ENCODE data around the gene PCDHGA1. TPM values are rescaled to one million over a fixed set of nuclear protein-coding genes. Genes with fewer than 3 reads are reported as not detected.

The PCDHGA1 gene
- total RNA-seq, 1 donor from 2014 or later = 0.48 TPM

DNA sequence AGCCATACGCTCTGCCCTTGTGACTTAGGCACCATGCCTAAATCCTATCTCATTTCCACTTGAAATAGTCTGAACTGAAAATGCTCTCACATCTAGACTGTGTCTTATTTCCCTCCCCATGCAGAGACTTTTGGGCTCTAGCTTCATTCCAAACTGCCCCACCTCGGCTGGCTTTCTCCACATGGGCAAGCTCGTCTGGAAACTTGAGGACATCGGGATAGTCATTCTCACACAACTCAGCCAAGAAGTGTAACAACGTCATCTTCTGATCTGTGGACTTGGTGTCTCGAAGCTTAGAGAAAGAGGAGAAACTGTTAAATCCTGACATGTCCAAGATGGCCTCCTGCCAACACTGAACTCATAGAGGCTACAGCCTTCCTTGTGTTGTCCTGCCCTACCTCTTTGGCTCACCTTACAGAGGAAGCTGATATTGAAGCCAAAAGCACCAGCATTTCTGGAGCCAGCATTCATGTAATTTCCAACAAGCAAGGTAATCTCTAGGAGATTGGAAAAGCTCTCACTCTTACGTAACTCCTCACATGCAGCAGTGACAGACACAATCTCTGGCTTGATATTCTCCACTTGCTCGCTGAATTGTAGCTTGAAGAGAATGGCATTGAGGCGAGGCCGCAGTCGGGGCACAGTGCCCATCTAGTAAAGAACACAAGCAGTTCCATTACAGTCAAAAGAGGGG is 198.1 kb downstream of the PCDHGA1 start:
- no peak for DNase-seq (ENCODE audit: low spot score)

DNA sequence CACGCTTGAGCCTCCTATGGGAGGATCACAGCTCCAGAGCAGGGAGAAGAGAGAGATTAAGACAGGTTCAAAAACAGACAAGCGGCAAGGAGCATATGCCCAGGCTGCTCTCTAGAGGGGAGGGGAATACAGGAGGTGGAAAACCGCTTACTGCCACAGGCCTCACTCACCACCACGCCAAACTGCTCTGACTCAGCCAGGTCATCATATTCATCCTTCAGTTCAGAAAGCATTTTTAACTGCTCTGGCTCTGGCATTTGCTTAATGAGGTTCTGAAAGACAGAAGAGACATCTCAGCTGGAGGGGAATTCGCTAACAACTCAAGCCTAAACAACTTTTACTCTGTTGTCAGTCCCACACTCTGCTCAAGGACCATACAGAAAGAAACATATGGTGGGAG is 198.7 kb downstream of the PCDHGA1 start:
- no peak for DNase-seq (ENCODE audit: low spot score)

DNA sequence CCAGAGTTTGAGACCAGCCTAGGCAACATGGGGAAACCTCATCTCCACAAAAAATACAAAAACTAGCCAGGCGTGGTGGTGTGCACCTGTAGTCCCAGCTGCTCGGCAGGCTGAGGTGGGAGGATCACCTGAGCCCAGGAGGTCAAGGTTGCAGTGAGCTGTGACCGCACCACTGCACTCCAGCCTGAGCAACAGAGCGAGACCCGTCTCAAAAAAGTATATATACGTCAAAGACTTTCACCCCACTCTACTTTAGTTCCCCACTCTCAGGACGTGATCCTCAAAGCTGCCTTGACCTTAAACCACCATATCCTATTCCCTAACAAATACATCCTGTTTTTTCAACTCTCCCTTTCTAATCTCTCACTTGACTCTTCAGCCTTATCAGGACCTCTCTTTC is 199.6 kb downstream of the PCDHGA1 start:
- no peak for DNase-seq (ENCODE audit: low spot score)

DNA sequence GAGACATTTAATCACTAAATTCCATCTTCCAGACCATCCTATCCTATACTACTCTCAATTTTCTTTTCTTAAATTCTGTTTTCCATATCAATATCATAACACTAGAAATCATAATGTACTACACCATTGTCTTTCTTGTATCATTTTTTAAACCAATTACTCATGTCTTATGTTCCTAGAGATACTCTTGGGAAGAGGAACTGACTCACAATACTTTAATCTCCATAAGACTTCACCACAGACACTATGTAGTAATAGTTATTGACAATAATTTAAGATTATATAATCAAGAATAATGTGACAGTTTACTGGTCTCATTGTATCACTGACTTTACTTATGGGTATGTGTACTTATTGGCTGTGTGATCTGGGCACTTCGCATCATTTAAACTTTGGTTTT is 202.4 kb downstream of the PCDHGA1 start:
- no peak for DNase-seq (ENCODE audit: low spot score)

DNA sequence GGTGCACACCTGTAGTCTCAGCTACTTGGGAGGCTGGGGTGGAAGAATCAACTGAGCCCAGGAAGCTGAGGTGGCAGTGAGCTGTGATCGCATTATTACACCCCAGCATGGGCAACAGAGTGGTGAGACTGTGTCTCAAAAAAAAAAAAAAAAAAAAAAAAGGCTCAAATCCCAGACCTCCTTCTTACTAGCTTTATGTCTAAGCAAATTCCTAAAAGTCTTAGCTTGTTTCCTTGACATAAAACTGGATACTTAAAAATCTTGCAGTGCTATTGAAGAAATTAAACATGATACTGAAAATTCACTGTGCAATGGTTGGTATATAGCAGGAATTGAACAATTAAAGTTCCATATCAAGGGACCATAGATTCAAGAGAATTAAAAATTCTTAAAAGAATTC is 203.6 kb downstream of the PCDHGA1 start:
- DNase-seq (ENCODE audit: low spot score) = no peak

DNA sequence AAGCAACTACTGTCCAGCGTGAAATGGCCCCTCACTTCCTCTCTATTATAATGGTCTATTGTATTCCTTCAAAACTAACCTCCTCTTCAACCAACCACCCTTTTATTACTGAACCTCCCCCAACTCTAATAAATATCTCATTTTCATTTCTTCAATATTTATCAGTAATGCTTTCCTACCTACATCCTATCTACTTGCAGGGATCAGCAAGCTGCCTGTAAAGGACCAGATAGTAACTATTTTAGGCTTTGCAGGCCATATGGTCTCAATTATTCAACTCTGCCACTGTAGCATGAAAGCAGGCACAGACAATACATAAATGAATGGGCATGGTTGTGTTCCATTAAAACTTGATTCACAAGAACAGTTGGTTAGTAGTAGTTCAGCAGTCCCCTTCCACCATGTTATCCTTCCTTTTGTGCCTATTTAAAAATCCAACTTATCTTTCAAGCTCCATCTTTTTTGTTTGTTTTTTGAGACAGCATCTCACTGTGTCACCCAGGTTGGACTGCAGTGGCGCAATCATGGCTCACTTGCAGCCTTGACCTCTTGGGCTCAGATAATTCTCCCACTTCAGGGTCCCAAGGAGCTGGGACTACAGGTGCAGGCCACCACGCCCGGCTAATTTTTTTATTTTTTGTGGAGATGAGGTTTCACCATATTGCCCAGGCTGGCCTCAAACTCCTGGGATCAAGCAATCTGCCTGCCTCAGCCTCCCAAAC is 204.3 kb downstream of the PCDHGA1 start:
- no peak for DNase-seq (ENCODE audit: low spot score)

DNA sequence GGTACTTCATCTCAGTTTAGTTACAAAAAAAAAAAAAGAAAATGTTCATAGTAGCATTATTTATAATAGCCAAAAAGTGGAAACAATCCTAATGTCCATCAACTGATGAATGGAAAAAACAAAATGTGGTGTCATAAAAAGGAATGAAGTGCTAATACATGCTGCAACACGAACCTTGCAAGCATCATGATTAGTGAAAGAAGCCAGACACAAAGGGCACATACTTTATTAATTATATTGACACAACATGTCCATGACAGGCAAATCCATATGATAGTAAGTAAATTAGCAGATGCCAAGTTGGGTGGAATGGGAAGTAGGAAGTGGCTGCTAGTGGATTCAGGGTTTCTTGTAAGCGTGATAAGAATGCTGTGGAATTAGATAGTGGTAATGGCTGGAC is 212.7 kb downstream of the PCDHGA1 start:
- no peak for DNase-seq (ENCODE audit: low spot score)

DNA sequence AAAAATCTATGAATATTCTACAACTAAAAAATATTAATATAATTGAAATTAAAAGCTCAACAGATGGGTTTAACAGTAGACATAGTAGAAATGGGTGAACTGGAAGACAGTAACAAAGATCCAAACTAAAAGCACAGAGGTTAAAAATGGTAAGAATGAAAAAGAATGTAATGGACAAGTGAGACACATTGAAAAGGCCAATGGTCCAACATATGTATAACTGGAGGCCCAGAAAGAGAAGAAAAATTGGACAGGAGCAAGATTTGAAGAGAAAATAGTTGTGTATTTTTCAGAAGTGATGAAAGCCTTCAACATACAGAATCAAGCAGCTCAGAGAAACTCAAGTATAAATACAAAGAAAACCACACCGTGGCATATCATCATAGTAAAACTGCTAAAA is 217.2 kb downstream of the PCDHGA1 start:
- DNase-seq (ENCODE audit: low spot score) = no peak

DNA sequence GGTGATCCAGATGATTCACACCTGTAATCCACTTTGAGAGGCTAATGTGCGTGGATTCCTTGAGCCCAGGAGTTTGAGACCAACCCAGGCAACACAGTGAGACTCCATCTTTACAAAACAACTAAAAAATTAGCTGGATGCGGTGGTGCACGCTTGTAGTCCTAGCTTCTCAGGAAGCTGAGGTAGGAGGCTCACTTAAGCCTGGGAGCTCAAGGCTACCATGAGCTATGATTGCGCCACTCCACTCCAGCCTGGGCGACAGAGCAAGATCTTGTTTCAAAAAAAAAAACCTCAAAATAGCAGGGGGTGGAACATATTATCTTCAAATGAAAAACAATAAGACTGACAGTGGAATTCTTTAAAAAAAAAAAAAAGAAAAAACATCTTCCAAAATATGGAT is 217.6 kb downstream of the PCDHGA1 start:
- DNase-seq (ENCODE audit: low spot score) = no peak

DNA sequence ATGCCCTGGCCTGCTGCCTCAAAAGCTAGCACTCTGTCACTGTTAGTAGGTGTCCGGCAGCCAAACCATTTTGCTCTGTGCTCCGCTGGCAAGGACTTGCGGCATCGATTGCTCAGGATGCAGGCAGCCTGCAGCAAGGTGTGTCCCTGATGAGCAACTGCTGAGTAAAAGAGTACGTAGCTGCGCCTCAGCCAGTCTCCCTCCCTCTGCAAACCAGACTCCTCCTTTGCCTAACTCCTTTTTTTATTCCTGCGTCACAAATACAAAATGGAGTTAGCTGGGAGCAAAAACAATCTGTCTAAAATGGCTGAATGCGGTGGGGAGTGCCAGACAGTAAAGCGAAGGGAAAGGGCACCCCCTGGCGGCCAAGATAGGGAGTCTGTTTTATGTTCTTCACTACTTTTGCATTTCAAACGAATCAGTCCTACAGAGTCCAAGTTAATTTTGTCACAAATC is 227.4 kb downstream of the PCDHGA1 start:
- DNase-seq (ENCODE audit: low spot score) = peak; percentile 91

DNA sequence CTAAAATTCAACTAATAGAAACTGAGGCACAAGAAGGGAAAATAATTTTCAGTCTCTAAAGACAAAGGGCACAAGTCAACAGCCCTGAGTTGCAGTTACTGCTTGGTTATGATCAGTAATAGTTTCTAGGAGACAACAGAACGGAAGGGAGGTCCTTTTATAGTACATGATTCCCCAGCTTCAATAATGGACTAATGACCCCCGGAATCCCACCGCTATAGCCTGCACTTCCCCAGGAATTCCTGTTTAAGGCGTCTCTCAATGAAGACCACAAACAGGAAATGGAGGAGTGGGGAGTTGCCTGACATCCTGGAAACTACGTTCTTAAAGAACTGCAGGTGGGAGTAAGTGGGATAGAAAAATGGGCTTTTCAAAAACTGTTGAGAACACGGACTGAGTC is 227.8 kb downstream of the PCDHGA1 start:
- no peak for DNase-seq (ENCODE audit: low spot score)

DNA sequence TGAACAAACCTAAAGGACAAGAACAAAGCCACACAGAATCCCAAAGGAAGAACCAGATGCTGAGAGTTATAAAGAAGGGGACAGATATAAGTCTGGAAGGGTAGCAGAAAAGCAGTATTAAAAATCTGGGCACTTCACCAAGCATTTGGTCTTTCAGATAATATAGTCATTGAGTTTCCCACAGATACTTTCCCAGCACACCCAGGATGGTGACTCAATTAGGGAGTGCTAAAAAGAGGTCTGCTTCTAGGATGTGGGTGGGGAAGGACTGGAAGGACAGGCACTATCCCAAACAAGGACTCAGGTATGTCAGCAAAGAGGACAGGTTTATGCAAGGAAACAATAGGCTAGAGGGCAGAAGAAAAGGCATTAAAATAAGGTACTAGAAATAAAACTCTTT is 229.1 kb downstream of the PCDHGA1 start:
- no peak for DNase-seq (ENCODE audit: low spot score)

DNA sequence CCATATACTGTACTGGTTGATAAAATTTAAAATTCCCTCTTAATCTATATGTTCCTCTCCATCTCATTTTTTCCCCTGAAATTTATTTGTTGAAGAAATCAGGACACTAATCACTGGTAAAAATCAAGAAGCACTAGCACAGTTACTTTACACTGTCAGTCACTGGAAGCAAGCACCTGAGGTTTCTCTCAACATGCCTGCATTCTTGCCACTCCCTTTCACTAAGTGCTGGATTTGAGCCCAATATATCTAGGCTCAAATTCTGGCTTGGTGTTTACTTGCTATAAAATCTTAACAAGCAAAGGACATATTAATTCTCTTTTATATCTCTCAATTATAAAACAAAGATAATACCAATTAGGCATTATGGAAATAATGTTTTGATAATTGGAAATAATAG is 229.8 kb downstream of the PCDHGA1 start:
- no peak for DNase-seq (ENCODE audit: low spot score)

DNA sequence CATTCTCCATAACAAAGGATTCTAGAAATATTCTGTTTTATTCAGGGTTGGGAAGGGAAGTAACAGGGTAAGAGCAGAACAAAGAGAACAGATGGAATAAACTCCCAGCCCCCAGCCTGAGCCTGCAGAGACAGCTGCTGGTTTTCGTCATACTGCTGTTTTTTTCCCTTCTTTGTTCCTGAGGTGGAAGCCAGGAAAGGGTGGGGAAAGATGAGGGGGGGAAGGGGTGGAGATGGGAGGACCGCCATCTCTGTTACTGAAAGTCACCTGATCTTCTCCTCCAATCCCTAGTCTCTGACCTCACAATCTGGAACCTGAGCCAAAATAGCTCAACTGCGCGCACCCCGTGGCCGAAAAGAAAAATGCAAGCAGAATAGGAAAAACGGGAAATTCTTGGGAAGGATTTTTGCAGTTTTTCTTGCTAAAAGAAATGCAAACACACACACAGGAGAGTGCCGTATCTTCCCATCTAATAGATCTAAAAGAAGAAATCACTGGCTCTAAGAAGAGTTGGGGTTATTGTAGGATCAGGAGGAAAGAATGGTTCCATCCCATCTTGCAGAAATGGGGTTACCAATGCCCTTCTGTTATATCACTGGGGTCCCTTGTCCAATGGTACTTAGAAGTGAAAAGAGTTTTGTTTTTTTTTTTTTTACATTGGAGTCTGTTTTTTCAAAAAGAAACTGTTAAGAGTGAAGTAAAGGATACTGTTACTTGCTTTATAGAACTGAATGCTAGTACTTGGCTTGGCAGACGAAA is 230.6 kb downstream of the PCDHGA1 start:
- no peak for DNase-seq (ENCODE audit: low spot score)

Other genes with a start within 250 kb of the PCDHGA1 start
- 3.4 TPM for gene PCDHB2, start 235.9 kb upstream of the PCDHGA1 start, total RNA-seq
- gene PCDHB3, start 230.0 kb upstream of the PCDHGA1 start, total RNA-seq = 3.6 TPM
- gene PCDHB4, start 208.7 kb upstream of the PCDHGA1 start, total RNA-seq = 2.5 TPM
- 1.5 TPM for gene PCDHB5, start 195.3 kb upstream of the PCDHGA1 start, total RNA-seq
- gene PCDHB6, start 180.5 kb upstream of the PCDHGA1 start, total RNA-seq = 0.48 TPM
- 1.6 TPM for gene PCDHB7, start 157.9 kb upstream of the PCDHGA1 start, total RNA-seq
- 2.4 TPM for gene PCDHB8, start 152.7 kb upstream of the PCDHGA1 start, total RNA-seq
- 1.6 TPM for gene PCDHB16, start 148.1 kb upstream of the PCDHGA1 start, total RNA-seq
- 1.0 TPM for gene PCDHB9, start 143.4 kb upstream of the PCDHGA1 start, total RNA-seq
- 1.4 TPM for gene PCDHB10, start 138.2 kb upstream of the PCDHGA1 start, total RNA-seq
- gene PCDHB11, start 130.9 kb upstream of the PCDHGA1 start, total RNA-seq = 2.0 TPM
- 3.3 TPM for gene PCDHB12, start 121.8 kb upstream of the PCDHGA1 start, total RNA-seq
- gene PCDHB13, start 116.6 kb upstream of the PCDHGA1 start, total RNA-seq = 2.8 TPM
- gene PCDHB14, start 107.2 kb upstream of the PCDHGA1 start, total RNA-seq = 1.9 TPM
- gene PCDHB15, start 85.1 kb upstream of the PCDHGA1 start, total RNA-seq = 3.4 TPM
- gene SLC25A2, start 26.5 kb upstream of the PCDHGA1 start, total RNA-seq = 0.61 TPM
- gene TAF7, start 9.7 kb upstream of the PCDHGA1 start, total RNA-seq = 53.9 TPM
- gene PCDHGA2, start 8.2 kb downstream of the PCDHGA1 start, total RNA-seq = 3.7 TPM
- gene PCDHGA3, start 13.3 kb downstream of the PCDHGA1 start, total RNA-seq = 2.2 TPM
- 1.3 TPM for gene PCDHGB1, start 19.6 kb downstream of the PCDHGA1 start, total RNA-seq
- gene PCDHGA4, start 24.5 kb downstream of the PCDHGA1 start, total RNA-seq = 4.7 TPM
- gene PCDHGB2, start 29.5 kb downstream of the PCDHGA1 start, total RNA-seq = 3.1 TPM
- gene PCDHGA5, start 33.6 kb downstream of the PCDHGA1 start, total RNA-seq = 2.7 TPM
- 2.7 TPM for gene PCDHGB3, start 39.7 kb downstream of the PCDHGA1 start, total RNA-seq
- gene PCDHGA6, start 43.4 kb downstream of the PCDHGA1 start, total RNA-seq = 3.1 TPM
- gene PCDHGA7, start 52.2 kb downstream of the PCDHGA1 start, total RNA-seq = 1.9 TPM
- gene PCDHGB4, start 57.2 kb downstream of the PCDHGA1 start, total RNA-seq = 3.2 TPM
- gene PCDHGA8, start 62.1 kb downstream of the PCDHGA1 start, total RNA-seq = 0.87 TPM
- gene PCDHGB5, start 67.4 kb downstream of the PCDHGA1 start, total RNA-seq = 5.9 TPM
- 3.9 TPM for gene PCDHGA9, start 72.3 kb downstream of the PCDHGA1 start, total RNA-seq
- 5.3 TPM for gene PCDHGB6, start 77.5 kb downstream of the PCDHGA1 start, total RNA-seq
- 4.2 TPM for gene PCDHGA10, start 82.5 kb downstream of the PCDHGA1 start, total RNA-seq
- gene PCDHGB7, start 87.2 kb downstream of the PCDHGA1 start, total RNA-seq = 8.1 TPM
- gene PCDHGA11, start 90.5 kb downstream of the PCDHGA1 start, total RNA-seq = 3.1 TPM
- gene PCDHGA12, start 100.0 kb downstream of the PCDHGA1 start, total RNA-seq = 4.6 TPM
- gene PCDHGC3, start 145.5 kb downstream of the PCDHGA1 start, total RNA-seq = 46.8 TPM
- gene PCDHGC4, start 154.5 kb downstream of the PCDHGA1 start, total RNA-seq = 1.7 TPM
- gene PCDHGC5, start 158.6 kb downstream of the PCDHGA1 start, total RNA-seq = 1.1 TPM

All from mesenteric fat pad (tissue), 1 donor.